ENCODE measurements around the gene UBE2H. TPM values are rescaled to one million over a fixed set of nuclear protein-coding genes. Genes with fewer than 3 reads are reported as not detected.
A peak's percentile ranks its signal among the peaks of the same experiment; 100 is the strongest.

The UBE2H gene
- total RNA-seq, 1 donor from 2014 or later: 194 TPM

DNA sequence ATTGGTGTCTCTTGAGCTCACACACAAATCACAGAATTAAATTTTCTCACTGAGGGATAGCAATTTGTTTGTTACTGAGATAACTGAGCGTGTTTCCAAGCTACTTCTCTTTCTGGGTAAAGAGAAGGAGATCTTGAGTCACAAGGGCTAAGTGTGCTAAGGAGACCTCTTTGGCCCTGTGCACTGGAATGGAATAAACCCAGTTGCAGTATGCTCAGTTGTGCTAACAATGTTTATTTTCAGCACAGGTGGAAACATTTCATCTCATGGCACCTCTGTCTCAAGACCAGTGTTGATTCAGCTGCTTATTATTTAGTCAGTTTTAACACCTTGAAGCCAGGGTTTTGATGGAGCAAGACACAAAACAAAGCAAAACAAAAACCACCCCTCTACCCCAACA is 22.5 kb upstream of the UBE2H start:
- Histone ChIP-seq H3K36me3 (ENCODE audit: insufficient read depth, low read length) (no peaks in the 10 kb centered on the region), H3K79me2 (ENCODE audit: insufficient read depth, low read length) (no peaks in the 10 kb centered on the region), H3K4me3 (ENCODE audit: insufficient read depth, low read depth, low read length) (no peak overlapping the region), H3K4me2 (ENCODE audit: low read length) (no peak overlapping the region), H3K27me3 (ENCODE audit: insufficient read depth, low read length) (no peaks in the 10 kb centered on the region), H3K4me1 (ENCODE audit: insufficient read depth, low read length) (peaks cover 5% of the 10 kb centered on the region), H3K9me3 (ENCODE audit: insufficient read depth, low read depth, low read length) (no peaks in the 10 kb centered on the region), H3K9ac (ENCODE audit: low read length) (no peak overlapping the region), H4K20me1 (ENCODE audit: insufficient read depth, low read length) (no peaks in the 10 kb centered on the region), H2AFZ (ENCODE audit: low read depth, low read length) (no peak overlapping the region), H3K27ac (ENCODE audit: low read depth, low read length) (no peak overlapping the region)
- Mint-ChIP-seq H3K9me3 (ENCODE audit: unreplicated experiment) (peaks cover 2% of the 10 kb centered on the region), H3K27me3 (ENCODE audit: low read depth, unreplicated experiment) (peaks cover 3% of the 10 kb centered on the region), H3K36me3 (ENCODE audit: low read depth, unreplicated experiment) (peaks cover 2% of the 10 kb centered on the region), H3K27ac (ENCODE audit: unreplicated experiment) (no peak overlapping the region), H3K4me3 (ENCODE audit: unreplicated experiment) (no peak overlapping the region), H3K4me1 (ENCODE audit: low read depth, unreplicated experiment) (peaks cover 8% of the 10 kb centered on the region)
- TF ChIP-seq, protein P1, sequence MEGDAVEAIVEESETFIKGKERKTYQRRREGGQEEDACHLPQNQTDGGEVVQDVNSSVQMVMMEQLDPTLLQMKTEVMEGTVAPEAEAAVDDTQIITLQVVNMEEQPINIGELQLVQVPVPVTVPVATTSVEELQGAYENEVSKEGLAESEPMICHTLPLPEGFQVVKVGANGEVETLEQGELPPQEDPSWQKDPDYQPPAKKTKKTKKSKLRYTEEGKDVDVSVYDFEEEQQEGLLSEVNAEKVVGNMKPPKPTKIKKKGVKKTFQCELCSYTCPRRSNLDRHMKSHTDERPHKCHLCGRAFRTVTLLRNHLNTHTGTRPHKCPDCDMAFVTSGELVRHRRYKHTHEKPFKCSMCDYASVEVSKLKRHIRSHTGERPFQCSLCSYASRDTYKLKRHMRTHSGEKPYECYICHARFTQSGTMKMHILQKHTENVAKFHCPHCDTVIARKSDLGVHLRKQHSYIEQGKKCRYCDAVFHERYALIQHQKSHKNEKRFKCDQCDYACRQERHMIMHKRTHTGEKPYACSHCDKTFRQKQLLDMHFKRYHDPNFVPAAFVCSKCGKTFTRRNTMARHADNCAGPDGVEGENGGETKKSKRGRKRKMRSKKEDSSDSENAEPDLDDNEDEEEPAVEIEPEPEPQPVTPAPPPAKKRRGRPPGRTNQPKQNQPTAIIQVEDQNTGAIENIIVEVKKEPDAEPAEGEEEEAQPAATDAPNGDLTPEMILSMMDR (IDR thresholded peaks at IDR 0.05; ENCODE audit: insufficient read depth, low read depth, low read length): no peak
- TF ChIP-seq EZH2 (IDR thresholded peaks at IDR 0.05; ENCODE audit: insufficient read depth, low read length): no peak
- FAIRE-seq (no peak), DNase-seq (ENCODE audit: low read depth) (no peak)

DNA sequence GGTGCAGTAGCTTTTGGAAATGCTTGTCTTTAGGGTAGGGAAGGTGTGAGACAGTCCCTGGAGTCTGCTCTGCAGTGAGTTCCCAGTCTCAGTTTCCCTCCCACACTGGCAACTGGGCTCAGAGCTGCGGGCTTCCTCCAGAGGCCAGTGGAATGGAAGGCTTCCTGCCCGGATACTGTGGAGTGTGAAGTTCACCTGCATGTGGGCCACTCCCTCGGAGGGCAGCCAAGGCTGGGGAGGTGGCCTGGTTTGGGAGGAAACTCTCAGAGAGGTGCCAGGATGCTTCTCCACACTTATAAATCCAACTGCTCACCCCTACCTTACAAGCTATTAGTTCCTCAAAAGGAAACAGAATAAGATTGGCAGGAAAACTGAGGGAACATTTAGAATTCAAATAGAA is 18.1 kb upstream of the UBE2H start:
- peak overlapping the region; percentile 97 for H3K27ac Mint-ChIP-seq (ENCODE audit: unreplicated experiment)
- TF ChIP-seq, protein P1 (IDR thresholded peaks at IDR 0.05; ENCODE audit: insufficient read depth, low read depth, low read length): no peak
- TF ChIP-seq EZH2 (IDR thresholded peaks at IDR 0.05; ENCODE audit: insufficient read depth, low read length): no peak
- FAIRE-seq: no peak

DNA sequence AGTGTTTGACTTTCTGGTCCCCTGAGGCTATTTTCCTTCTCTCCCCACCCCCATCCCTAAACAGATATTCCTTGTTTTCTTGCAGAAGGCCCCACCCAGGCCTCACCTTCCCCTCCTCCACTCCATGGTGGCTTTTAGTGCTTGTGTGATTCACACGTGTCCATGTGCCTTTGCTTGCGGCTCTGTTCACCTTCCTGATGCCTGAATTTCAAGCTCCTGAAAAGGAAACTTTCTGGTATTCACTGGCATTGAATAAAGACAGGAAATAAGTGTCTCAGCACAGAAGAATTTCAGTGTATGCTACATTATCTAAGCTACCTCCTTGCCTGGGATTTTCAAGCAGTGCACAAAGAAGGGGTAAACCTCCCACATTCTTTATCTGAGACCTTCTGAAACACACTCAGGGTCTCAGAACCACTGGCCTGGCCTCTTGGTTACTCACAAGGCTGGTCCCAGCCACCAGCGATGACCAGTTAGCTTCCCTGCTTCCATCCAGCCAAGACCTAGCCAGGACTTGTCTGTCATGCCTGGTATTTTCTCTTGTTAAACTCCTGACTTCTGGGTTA is 17.2 kb upstream of the UBE2H start:
- peak overlapping the region; percentile 77 for H3K27ac ChIP-seq (ENCODE audit: low read depth, low read length)
- peaks cover 3% of the 10 kb centered on the region for H3K9me3 Mint-ChIP-seq (ENCODE audit: unreplicated experiment)

More for the DNA sequence above, 18.1 kb upstream of the UBE2H start:
- H3K36me3 ChIP-seq (ENCODE audit: insufficient read depth, low read length): no peaks in the 10 kb centered on the region
- H3K79me2 ChIP-seq (ENCODE audit: insufficient read depth, low read length): no peaks in the 10 kb centered on the region
- peaks cover 20% of the 10 kb centered on the region for H3K4me1 ChIP-seq (ENCODE audit: insufficient read depth, low read length)
- no peaks in the 10 kb centered on the region for H4K20me1 ChIP-seq (ENCODE audit: insufficient read depth, low read length)
- H2AFZ ChIP-seq (ENCODE audit: low read depth, low read length): no peak overlapping the region
- H3K36me3 Mint-ChIP-seq (ENCODE audit: low read depth, unreplicated experiment): no peaks in the 10 kb centered on the region
- H3K9me3 ChIP-seq (ENCODE audit: insufficient read depth, low read depth, low read length): no peaks in the 10 kb centered on the region
- DNase-seq (ENCODE audit: low read depth): no peak
- peak overlapping the region; percentile 77 for H3K27ac ChIP-seq (ENCODE audit: low read depth, low read length)
- no peaks in the 10 kb centered on the region for H3K27me3 Mint-ChIP-seq (ENCODE audit: low read depth, unreplicated experiment)
- peak overlapping the region; percentile 66 for H3K4me2 ChIP-seq (ENCODE audit: low read length)
- H3K4me3 ChIP-seq (ENCODE audit: insufficient read depth, low read depth, low read length): no peak overlapping the region
- peak overlapping the region; percentile 67 for H3K9ac ChIP-seq (ENCODE audit: low read length)
- no peak overlapping the region for H3K4me3 Mint-ChIP-seq (ENCODE audit: unreplicated experiment)
- H3K27me3 ChIP-seq (ENCODE audit: insufficient read depth, low read length): no peaks in the 10 kb centered on the region
- H3K9me3 Mint-ChIP-seq (ENCODE audit: unreplicated experiment): peaks cover 3% of the 10 kb centered on the region
- H3K4me1 Mint-ChIP-seq (ENCODE audit: low read depth, unreplicated experiment): peaks cover 15% of the 10 kb centered on the region

More for the DNA sequence above, 17.2 kb upstream of the UBE2H start:
- Histone ChIP-seq H3K79me2 (ENCODE audit: insufficient read depth, low read length) (no peaks in the 10 kb centered on the region), H3K4me2 (ENCODE audit: low read length) (peak overlapping the region; percentile 66), H3K27me3 (ENCODE audit: insufficient read depth, low read length) (no peaks in the 10 kb centered on the region), H3K9ac (ENCODE audit: low read length) (peak overlapping the region; percentile 67), H3K9me3 (ENCODE audit: insufficient read depth, low read depth, low read length) (no peaks in the 10 kb centered on the region), H3K4me3 (ENCODE audit: insufficient read depth, low read depth, low read length) (peak overlapping the region; percentile 13), H2AFZ (ENCODE audit: low read depth, low read length) (peak overlapping the region; percentile 65), H3K36me3 (ENCODE audit: insufficient read depth, low read length) (no peaks in the 10 kb centered on the region), H3K4me1 (ENCODE audit: insufficient read depth, low read length) (peaks cover 20% of the 10 kb centered on the region), H4K20me1 (ENCODE audit: insufficient read depth, low read length) (no peaks in the 10 kb centered on the region)
- TF ChIP-seq, protein P1 (IDR thresholded peaks at IDR 0.05; ENCODE audit: insufficient read depth, low read depth, low read length): no peak
- TF ChIP-seq EZH2 (IDR thresholded peaks at IDR 0.05; ENCODE audit: insufficient read depth, low read length): no peak
- Mint-ChIP-seq H3K27ac (ENCODE audit: unreplicated experiment) (peak overlapping the region; percentile 97), H3K4me3 (ENCODE audit: unreplicated experiment) (peak overlapping the region; percentile 45), H3K27me3 (ENCODE audit: low read depth, unreplicated experiment) (no peaks in the 10 kb centered on the region), H3K36me3 (ENCODE audit: low read depth, unreplicated experiment) (no peaks in the 10 kb centered on the region), H3K4me1 (ENCODE audit: low read depth, unreplicated experiment) (peaks cover 15% of the 10 kb centered on the region)
- DNase-seq (ENCODE audit: low read depth) (peak; percentile 94), FAIRE-seq (peak; percentile 84)
